GM19035 (cell line): ENCODE results near the gene KCNN2.

Experiments used
- ATAC-seq: cut with Tn5 transposase; IDR thresholded peaks from one replicate; pipeline ENCODE4 v1.9.1; 2021; ENCODE audit not compliant: unreplicated experiment

The KCNN2 gene

DNA sequence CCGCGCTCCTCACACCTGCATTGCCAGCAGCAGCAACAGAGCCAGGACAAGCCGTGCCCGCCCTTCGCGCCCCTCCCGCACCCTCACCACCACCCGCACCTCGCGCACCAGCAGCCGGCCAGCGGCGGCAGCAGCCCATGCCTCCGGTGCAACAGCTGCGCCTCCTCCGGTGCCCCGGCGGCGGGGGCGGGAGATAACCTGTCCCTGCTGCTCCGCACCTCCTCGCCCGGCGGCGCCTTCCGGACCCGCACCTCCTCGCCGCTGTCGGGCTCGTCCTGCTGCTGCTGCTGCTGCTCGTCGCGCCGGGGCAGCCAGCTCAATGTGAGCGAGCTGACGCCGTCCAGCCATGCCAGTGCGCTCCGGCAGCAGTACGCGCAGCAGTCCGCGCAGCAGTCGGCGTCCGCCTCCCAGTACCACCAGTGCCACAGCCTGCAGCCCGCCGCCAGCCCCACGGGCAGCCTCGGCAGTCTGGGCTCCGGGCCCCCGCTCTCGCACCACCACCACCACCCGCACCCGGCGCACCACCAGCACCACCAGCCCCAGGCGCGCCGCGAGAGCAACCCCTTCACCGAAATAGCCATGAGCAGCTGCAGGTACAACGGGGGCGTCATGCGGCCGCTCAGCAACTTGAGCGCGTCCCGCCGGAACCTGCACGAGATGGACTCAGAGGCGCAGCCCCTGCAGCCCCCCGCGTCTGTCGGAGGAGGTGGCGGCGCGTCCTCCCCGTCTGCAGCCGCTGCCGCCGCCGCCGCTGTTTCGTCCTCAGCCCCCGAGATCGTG, 517 bp downstream of the KCNN2 start:
- peak; percentile 28 for ATAC-seq

DNA sequence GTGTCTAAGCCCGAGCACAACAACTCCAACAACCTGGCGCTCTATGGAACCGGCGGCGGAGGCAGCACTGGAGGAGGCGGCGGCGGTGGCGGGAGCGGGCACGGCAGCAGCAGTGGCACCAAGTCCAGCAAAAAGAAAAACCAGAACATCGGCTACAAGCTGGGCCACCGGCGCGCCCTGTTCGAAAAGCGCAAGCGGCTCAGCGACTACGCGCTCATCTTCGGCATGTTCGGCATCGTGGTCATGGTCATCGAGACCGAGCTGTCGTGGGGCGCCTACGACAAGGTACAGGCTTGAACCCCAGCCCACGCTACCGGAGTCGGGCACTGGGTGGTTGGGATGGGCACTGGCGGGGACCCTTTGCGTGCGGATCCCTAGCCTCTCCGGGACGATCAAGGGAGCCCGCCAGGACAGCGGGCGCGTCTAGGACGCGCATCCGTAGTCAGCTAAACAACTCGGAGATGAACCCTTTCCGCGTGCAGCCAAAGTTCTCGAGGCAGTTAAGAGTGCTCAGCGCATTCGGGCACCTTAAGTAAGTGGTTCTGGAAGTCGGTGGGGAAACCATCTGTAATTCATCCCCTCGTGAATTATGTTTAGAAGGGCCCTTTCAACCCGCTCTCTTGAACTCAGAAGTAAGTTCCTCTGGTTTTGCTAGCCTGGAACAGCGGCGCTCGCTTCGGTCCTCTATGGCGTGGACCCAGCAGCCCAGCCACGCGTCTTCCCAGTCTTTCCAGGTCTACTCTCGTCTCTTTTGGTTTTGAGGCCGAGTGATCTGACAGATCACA, 1.3 kb downstream of the KCNN2 start:
- ATAC-seq = no peak

DNA sequence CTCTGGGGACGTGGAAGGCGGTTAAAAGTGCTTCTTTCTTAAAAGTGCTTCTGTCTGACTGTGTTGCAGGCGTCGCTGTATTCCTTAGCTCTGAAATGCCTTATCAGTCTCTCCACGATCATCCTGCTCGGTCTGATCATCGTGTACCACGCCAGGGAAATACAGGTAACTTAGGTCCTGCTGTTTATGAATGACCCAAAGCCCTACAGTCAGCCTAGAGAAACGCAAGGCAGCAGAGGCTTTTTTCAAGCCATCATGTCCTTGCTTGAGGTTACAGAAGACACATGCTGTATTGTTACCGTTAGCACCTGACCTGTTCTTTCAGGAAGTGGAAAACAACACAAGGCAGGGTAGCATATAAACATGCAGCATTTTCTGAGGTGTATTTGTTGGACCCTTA, 2.0 kb downstream of the KCNN2 start:
- ATAC-seq = no peak

DNA sequence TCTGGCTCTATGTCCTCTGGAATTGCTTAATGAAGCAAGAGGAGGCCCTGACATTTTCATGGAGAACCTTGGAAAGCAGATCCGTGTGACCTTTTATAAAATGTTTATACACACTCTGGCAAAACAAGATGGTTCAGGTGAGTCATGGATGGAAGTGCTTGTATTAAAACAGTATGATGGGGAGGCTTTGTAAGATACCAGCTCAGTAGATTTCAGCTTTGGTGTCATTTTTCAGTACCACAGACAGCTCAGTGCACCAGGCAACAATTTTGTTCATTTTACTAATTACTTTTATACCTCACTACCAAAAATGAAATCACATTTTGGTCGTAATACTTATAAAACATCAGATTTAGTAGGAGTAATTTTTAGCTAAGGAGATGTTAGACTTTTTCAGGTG, 5.2 kb downstream of the KCNN2 start:
- ATAC-seq = no peak

DNA sequence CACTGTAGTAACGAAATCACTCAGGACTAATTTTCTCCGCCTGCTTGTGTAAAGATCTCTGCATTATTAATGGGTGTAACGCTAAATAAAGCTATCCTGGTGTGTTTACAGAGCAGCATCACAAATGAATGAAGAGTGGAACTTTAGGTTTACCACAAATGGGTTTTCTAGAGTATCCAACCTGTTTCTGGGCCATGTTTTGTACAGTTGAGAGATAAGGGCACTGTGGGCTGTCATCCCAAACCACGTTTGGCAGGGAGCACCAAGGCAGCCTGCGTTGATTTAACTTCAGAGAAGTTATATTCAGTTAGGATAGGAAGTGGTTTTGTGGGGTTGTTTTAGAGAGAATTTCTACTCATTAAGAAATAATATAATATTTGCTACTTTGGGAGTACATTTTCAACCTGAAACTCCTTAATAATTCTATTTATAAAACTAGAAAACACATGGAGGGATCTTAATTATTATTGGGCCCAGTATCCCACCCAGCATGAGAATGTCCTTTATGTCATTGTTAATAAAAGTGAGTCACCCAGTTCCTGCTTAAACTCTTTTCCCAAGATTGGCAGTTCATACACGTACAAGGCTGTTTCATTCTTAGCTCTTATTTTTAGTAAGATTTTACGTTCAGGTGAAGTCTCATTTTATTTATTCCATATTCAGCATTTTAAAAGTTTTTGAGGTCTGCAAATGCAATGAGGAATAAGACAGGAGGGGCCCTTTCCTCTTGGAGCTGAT, 8.0 kb downstream of the KCNN2 start:
- ATAC-seq = no peak

DNA sequence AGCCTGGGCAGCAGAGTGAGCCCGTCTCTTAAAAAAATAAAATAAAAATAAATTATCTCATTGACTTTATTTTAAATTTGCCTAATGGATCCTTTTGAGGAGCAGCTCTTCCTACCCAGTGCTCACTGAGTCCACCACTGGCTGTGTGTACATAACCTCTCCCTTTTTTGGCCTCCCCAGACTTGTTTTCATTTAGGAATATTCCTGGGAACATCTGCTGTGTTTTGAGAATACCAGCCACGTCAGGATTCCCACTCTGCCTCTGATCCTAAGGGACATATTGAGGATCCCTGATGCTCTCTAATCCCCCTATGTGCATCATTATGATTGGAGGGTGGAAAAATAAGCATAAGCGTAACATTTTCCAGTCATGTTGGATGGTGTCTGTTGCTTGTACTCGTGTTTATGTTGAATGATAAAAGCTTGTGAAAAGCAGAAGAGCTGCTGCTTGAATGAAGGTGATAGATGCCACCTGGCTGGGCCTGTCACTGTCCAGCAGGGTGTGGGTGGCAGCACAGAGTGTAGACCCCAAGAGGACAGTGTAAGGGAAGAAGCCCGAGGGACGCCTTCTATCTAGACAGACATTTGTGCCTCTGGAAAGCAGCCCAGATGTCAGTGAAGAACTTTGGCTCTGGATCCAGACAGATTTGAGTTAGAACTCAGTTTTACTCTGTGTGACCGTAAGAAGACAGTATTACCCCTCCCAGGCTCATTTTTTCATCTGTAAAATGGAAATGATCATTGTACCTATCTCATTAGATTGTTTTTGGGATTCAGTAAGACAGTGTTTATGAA, 15.4 kb downstream of the KCNN2 start:
- ATAC-seq = no peak

DNA sequence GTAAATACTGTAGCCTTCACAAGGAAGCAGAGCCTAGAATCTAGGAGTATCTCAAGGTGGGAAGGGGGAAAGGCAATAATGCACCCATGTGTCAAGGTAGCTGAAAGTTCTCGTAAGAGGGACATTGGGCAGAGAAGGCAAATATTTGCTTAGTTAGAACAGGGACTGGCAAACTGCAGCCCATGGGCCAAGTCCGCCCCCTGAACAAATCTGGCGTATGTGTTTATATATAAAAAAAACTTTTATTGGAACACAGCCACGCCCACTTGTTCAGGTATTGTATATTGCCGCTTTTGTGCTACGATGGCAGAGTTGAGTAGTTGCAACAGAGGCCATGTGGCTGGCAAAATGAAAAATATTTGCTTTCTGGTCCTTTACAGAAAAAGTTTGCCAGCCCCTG, 16.1 kb downstream of the KCNN2 start:
- ATAC-seq = no peak

DNA sequence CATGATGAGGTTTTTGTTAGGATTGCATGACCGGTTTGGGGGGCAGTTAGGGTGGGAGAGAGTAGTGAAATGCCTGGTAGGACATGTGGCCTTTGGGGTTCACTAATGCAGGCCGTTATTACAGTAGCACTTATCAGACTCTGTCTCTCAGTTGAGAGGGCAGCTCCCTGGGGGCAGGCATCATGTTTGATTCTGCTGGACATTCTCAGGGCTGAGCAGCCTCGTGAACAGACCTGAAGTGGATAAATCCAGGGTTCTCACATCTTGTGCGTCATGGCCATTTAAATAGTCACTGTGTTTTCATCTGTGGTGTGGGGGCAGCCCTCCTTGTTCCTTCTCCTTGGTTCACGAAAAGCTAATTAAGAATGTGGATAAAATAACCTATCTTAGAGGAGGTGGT, 18.9 kb downstream of the KCNN2 start:
- ATAC-seq = no peak

DNA sequence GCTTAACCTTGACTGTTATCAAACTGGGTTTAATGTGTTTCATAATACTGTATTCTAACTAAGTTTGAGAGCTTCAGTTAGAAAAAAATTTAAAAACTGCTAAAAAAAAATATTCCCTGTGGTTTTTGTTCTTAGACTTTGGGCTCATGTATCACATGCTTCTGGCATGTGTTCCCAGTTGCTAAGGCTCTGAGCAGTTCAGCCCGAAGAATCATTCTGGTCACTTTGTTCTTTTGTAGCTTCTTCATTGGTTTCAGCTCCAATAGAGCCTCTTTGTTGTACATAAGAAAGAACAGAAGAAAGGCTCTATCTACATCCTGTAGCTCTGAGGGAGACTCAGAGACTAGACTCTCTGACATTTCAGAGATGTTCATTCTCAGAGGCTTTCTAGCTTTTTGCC, 25.6 kb downstream of the KCNN2 start:
- ATAC-seq = no peak

DNA sequence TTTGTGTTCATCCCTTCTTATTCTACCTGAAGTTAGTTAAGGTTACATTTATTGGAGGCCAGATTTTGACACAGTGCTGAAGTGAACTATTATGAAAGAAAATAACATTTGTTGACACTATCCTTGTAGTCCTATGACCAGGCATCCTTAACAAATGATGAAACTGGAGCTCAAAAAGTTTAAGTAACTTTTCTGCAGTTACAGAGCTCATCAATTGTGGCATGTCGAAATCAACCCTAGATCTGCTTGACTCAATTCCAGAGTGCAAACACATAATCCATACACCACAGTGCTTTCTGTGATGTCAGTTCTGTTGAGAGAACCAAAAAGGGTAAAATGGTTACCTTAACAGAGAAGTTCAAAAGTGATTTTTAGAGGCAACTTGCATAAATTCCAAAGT, 28.6 kb downstream of the KCNN2 start:
- ATAC-seq = no peak

DNA sequence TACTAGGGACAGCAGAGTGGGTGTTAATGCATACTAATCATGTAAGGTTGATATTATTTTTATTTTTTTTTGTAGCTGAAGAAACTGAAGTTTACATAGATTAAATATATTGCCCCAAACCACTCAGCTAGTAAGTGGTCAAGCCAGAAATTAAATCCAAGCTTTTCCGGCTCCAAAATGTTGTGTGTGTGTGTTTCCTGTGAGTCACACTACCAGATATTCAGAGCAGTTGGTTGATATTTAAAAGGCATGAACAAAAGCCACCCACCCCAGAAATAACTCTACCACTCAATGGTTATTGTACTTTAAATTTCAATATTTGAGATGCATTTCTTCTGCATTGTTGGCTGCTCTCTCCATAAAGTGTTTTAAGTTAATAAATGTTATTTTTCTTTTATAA, 29.5 kb downstream of the KCNN2 start:
- ATAC-seq = no peak

DNA sequence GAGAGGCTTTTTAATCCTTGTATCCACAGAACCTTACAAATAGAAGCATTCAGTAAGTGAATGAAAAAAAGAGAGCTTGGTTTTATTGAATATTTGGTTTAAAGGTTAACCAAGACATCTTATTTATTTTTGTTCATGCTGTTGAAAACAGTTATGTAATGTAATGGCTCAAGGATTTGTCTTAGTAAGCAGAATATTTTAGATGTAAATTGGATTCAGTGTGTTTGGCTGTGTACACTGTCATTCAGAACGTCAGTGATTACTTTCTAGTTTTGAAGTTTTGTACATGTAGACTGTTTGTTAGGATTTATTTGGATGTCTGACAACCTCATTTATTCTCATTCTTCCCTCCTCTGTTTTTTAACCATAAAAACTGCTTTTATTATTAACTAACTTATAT, 31.3 kb downstream of the KCNN2 start:
- no peak for ATAC-seq

DNA sequence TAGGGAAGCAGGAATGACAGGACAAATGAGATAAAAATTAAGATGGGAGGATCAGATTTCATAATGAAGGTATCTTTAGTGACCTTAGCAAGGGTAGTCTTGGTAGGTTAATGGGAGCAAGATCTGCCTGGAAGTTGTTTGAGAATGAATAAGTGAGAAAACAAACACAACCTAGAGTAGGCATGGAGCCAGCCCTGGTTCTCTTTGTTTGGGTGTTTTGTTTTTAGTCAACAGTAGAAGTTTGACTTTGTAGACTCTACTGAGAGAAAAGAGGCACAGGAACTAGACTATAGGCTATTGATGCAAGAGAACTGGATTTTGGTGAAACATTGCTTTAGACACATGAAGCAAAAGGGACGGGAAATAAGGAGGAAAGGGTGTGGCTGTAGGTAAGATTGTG, 40.3 kb downstream of the KCNN2 start:
- ATAC-seq = no peak

DNA sequence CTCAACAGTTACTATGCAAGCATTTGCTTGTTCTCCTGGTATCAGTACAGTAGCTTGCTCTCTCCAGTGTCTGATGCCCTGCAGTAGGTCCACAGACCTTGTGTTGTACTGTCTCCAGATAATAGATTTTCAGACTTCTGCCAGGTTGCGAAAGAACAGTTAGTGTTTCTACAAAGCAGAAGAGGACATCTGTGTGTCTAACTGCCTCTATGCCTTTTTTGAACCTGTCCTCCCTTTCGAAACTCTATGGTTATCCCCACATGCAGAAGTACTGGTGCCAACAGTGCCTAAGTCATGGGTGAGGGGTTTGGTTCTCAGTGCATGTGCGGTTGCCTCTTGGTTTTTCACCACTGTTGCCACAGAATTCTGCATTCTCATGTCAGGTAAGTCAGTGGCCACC, 45.9 kb downstream of the KCNN2 start:
- no peak for ATAC-seq

DNA sequence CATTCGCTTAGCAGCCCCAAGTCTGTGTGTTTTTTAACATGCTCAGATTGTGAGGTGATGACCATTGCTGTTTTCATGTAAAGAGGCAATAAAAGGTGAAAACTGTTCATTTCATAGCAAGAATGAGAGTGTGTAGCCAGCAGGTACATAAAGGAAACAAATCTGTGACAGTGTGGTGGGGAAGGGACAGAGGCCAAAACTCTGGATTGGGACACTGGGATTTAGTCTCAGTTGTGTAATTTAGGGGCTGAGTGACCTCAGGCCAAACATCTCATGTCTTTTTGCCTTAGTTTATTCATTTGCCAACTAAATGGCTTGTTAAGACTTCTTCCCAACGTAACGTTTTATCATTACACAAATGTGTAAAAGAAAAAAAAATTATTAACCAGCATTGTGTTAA, 47.0 kb downstream of the KCNN2 start:
- no peak for ATAC-seq

DNA sequence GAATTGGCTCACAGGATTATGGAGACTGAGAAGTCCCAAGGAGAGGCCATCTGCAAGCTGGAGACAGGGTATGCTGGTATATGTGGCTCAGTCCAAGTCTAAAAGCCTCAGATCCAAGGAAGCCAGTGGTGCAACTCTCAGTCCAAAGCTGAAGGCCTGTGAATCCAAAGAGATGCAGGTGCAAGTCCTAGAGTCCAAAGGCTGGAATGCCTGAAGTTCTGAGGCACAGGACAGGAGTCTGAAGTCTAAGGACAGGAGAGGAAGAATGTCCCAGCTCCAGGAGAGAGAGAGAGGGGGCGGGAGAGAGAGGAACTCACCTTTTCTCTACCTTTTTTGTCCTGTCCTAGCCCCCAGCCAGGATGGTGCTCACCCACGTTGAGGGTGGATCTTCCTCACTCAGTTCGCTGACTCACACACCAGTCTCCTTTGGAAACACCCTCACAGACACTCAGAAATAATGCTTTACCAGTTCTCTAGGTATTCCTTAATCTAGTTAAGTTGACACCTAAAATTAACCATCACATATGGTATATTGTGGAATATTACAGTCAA, 49.6 kb downstream of the KCNN2 start:
- ATAC-seq = no peak

DNA sequence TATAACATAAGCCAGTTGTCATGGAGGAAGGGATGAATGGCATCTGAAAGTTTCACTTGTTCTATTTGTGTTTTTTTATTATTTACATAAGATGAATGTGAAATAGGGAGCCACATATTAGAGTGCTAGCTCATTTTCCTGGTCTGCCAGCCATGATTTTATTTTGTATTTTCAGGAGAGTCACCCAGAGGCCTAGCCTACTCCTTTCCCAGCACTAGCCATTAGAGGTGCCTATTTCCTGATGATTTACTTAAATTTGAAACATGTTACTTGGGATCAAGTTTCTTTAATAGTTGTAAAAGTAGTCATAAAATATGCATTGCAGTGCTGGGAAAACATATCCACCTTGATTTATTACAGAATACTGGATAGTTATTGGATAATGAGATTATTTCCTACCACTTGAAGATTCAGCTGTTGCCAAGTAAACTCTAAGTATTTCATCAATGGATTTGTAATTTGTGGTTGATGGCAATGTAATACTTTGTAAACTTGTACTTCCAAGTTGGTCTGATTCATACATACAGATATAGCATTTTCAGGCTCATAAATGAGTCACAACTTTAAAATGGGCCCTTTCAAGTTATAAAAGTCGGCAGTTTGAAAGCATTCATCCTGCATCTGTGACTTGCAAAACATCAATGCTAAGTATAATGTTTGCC, 50.8 kb downstream of the KCNN2 start:
- no peak for ATAC-seq

DNA sequence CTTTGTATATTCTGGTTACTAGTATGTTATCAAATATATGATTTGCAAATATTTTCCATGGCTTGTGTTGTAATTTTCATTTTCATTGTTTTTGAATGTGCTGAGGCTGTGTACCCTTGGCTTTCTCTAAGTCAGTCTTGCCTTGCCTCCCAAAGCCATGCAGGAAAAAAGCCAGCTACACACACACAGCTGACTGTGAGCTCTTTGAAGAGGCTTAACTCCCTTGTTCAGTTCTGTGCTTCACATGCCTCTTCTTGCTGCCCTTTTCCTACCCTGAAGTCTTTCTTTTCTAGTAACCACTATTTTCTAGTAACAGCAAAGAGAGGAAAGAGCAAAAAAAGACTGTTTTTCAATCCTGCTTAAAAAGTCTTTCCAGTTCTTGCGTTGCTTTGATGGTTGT, 53.9 kb downstream of the KCNN2 start:
- no peak for ATAC-seq

DNA sequence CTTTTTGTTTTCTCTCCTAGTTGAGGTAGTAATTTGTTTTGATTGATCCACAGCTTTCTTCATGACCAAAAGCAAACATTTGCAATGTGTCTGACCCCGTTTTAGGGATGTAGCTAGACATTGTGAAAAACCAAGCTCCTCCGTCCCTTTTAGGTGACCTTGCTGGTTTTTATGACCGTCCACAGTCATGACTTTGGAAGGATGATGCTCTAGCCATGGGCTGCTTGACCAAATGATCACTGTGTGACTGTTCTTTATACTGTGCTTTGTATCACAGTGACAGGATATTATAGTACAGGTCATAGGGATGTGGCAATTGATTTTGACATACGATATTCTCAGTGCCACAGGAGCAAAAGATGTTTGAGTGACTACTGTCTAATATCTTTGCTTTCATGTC, 54.4 kb downstream of the KCNN2 start:
- no peak for ATAC-seq

DNA sequence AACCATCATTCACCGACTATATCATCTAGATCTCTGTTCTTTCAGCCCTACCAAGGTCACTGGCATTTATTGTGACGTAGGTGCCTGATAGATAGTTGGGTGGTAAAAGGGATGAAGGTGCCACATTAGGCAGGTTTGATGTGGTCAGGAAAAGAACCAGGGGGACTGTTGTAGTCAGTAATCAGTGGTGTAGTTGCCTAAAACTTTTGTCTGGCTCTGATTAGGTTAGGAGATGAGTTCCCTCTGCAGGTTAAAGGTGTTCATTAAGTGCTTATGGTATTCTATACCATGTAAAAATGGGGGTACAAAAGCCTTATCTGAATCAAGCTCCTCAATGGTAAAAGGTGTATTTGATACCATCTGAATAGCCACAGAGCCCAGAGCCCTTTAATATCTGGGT, 55.6 kb downstream of the KCNN2 start:
- no peak for ATAC-seq
